HTERT RPE-1 (cell line): ENCODE measurements around the gene EMX2.

Experiments
- in situ Hi-C: fragments of 300-500 bp; cut with MboI; formaldehyde crosslinking; loops from 4 replicates; pipeline ENCODE4 v1.14.3; 2020; ENCODE audit warnings: low sequenced_read_pairs

EMX2 gene

DNA sequence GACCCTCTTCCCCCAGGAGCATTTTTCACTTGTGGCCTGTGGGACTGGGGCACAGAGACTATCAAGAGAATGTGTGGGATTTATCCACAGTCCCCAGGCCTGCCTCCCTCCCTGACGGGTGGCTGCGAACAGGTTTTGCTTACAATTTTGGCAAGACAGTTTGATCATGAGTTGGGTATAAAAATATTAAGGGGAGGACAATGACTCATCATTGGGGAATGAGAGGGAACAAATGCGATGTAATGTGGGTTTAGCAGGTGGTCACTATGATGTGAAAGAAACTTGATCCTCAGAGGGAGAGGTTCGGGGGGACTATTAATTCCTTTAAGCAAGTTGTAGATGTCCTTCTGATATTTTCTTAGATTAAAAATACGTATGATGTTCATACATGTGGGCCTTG is 52.2 kb downstream of the EMX2 start:
- in situ Hi-C loops, result no loop called here

DNA sequence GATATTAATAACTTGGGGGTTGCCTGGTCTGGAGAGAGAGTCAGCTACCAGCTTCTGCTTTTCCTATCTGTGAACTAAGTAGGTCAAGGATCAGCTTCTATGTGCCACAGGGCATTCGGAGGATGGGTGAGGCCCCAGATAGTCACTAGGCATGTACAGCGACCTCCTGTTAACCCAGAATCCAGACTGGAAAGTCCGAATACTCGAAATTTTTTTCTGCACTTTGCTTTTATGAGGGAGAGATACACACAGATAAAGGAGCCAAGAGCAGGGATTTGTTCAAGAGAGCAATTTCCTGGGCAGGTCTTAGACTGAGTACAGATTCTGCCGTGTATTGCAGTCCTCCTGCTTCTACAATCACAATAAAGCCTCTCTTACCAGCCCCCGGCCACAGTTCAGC is 54.2 kb downstream of the EMX2 start:
- in situ Hi-C loops, result no loop called here

DNA sequence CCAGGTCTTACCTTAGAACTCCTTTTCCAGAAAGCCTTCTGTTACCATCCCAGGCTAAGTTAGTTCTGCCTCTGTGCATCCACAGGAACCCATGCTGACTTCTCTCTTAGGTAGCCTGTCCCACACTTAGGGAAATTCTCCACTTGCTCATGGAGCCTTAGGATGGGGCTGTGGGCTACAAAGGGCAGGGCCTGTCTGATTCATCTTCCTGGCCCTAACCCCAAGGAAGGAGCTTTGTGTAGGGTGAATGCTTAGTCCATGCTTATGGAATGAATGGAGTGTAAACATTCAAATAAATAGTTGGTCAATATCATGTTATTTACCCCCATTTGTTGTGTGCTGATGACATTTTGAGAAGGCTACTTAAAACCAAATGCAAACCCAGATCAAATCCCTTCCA is 54.7 kb downstream of the EMX2 start:
- in situ Hi-C loops, result no loop called here
